Liver (tissue), 9 donors: ENCODE results near the gene GRIP1. TPM values are rescaled to one million over a fixed set of nuclear protein-coding genes. Genes with fewer than 3 reads are reported as not detected.

Source experiments
- DNase-seq: peaks from one replicate; pipeline ENCODE4 v3.0.0-alpha.2; 2017; ENCODE audit warnings: low spot score
- H3K27ac ChIP-seq, 2 donors: one replicate each; pipeline ENCODE4 v1.7.0; 2013; ENCODE audit warnings: inconsistent platforms in 2 of 2, low read length in 2 of 2, control low read depth in 1 of 2, low read depth in 1 of 2, mild to moderate bottlenecking in 1 of 2
- H3K27me3 ChIP-seq, 4 donors: one replicate each; pipeline versions ENCODE4 v1.6.1 to v1.7.0; 2013; ENCODE audit warnings: low read length in 3 of 4, inconsistent platforms in 1 of 4, mild to moderate bottlenecking in 1 of 4, moderate library complexity in 1 of 4; ENCODE audit not compliant: control insufficient read depth in 4 of 4, insufficient read depth in 4 of 4
- H3K36me3 ChIP-seq, 4 donors: one replicate each; pipeline versions ENCODE4 v1.6.1 to v1.7.0; 2013; ENCODE audit warnings: low read length in 3 of 4, mild to moderate bottlenecking in 3 of 4, low read depth in 1 of 4, moderate library complexity in 1 of 4; ENCODE audit not compliant: control insufficient read depth in 4 of 4, insufficient read depth in 3 of 4
- H3K4me1 ChIP-seq, 4 donors: one replicate each; pipeline versions ENCODE4 v1.6.1 to v1.7.0; 2013; ENCODE audit warnings: low read length in 3 of 4, mild to moderate bottlenecking in 3 of 4, moderate library complexity in 1 of 4; ENCODE audit not compliant: control insufficient read depth in 4 of 4, insufficient read depth in 4 of 4
- H3K4me3 ChIP-seq, 3 donors: one replicate each; pipeline versions ENCODE4 v1.6.1 to v1.7.0; 2013; ENCODE audit warnings: low read length in 3 of 3, control low read depth in 1 of 3, low read depth in 1 of 3, mild to moderate bottlenecking in 1 of 3
- H3K9ac ChIP-seq, 2 donors: one replicate each; pipeline ENCODE4 v1.7.0; 2013; ENCODE audit warnings: low read length in 2 of 2, mild to moderate bottlenecking in 2 of 2, moderate library complexity in 2 of 2, control low read depth in 1 of 2, low read depth in 1 of 2
- H3K9me3 ChIP-seq, 4 donors: one replicate each; pipeline versions ENCODE4 v1.6.1 to v1.7.0; 2013; ENCODE audit warnings: low read length in 3 of 4; ENCODE audit not compliant: control insufficient read depth in 4 of 4
- EGR1 ChIP-seq, 2 donors: IDR thresholded peaks; 2 replicates each; pipeline ENCODE4 v1.6.1; 2016 to 2018; ENCODE audit warnings: antibody characterized with exemption in 2 of 2, low read depth in 2 of 2
- FOXA1 ChIP-seq: IDR thresholded peaks from 2 replicates; pipeline ENCODE4 v1.6.1; 2016; ENCODE audit warnings: antibody characterized with exemption
- FOXA2 ChIP-seq: IDR thresholded peaks from 2 replicates; pipeline ENCODE4 v1.6.1; 2016; ENCODE audit warnings: antibody characterized with exemption
- GABPA ChIP-seq, 2 donors: IDR thresholded peaks in 1 of 2; conservative IDR thresholded peaks in 1 of 2; 2 replicates each; pipeline ENCODE4 v1.6.1; 2016; ENCODE audit warnings: antibody characterized with exemption in 2 of 2, mild to moderate bottlenecking in 1 of 2, moderate library complexity in 1 of 2
- HNF4A ChIP-seq, 2 donors: conservative IDR thresholded peaks; 2 replicates each; pipeline ENCODE4 v1.6.1; 2016; ENCODE audit warnings: antibody characterized with exemption in 2 of 2, mild to moderate bottlenecking in 2 of 2
- HNF4G ChIP-seq: IDR thresholded peaks from 2 replicates; pipeline ENCODE4 v1.6.1; 2016; ENCODE audit warnings: antibody characterized with exemption
- JUND ChIP-seq, 2 donors: IDR thresholded peaks; 2 replicates each; pipeline ENCODE4 v1.6.1; 2016; ENCODE audit warnings: antibody characterized with exemption in 2 of 2
- NR2F2 ChIP-seq: IDR thresholded peaks from 2 replicates; pipeline ENCODE4 v1.6.1; 2016; ENCODE audit warnings: antibody characterized with exemption
- RAD21 ChIP-seq, 2 donors: IDR thresholded peaks; 2 replicates each; pipeline ENCODE4 v1.6.1; 2016; ENCODE audit warnings: antibody characterized with exemption in 2 of 2, mild to moderate bottlenecking in 2 of 2
- RXRA ChIP-seq, 2 donors: IDR thresholded peaks; 2 replicates each; pipeline ENCODE4 v1.6.1; 2017 to 2018; ENCODE audit warnings: antibody characterized with exemption in 2 of 2, mild to moderate bottlenecking in 1 of 2
- SP1 ChIP-seq: IDR thresholded peaks from 2 replicates; pipeline ENCODE4 v1.6.1; 2018; ENCODE audit warnings: antibody characterized with exemption, mild to moderate bottlenecking
- TAF1 ChIP-seq: conservative IDR thresholded peaks from 2 replicates; pipeline ENCODE4 v1.6.1; 2016; ENCODE audit warnings: antibody characterized with exemption, mild to moderate bottlenecking
- YY1 ChIP-seq: IDR thresholded peaks from 2 replicates; pipeline ENCODE4 v1.6.1; 2016; ENCODE audit warnings: antibody characterized with exemption, mild to moderate bottlenecking
- WGBS: extraction: QIAGEN DNeasy Blood & Tissue Kit; methylation state at CpG from one replicate; pipeline ENCODE4 v1.1.7; 2013; 5-methylcytosine and 5-hydroxymethylcytosine counted together
- polyA plus RNA-seq, 2 donors: library from polyadenylated mRNA; stranded (reverse) in 1 of 2; unstranded in 1 of 2; fragments of 200-250 nt in 1 of 2; fragments of >200 nt in 1 of 2; fragmentation: Nextera tagmentation in 1 of 2; extraction: Ambion mirVana in 1 of 2; gene quantifications; one replicate each; pipeline versions ENCODE4 v1.2.1 to v1.2.3, GENCODE V29; 2013 to 2015
- total RNA-seq, 2 donors: library from RNA; depleted of rRNA; stranded (reverse); fragments of >200 nt; gene quantifications; one replicate each; pipeline ENCODE4 v1.2.3, GENCODE V29; 2014
- TF ChIP-seq, protein P1 (sequence below): fragments of 150-350 bp; IDR thresholded peaks from 2 replicates; pipeline ENCODE4 v1.5.1; 2017; ENCODE audit warnings: improper control_type of control experiment, low read depth, low read length; ENCODE audit not compliant: missing input control
- TF ChIP-seq, protein P2 (sequence below): IDR thresholded peaks from 2 replicates; pipeline ENCODE4 v1.6.1; 2016; ENCODE audit warnings: antibody characterized with exemption
- TF ChIP-seq, protein P3 (sequence below): IDR thresholded peaks from 2 replicates; pipeline ENCODE4 v1.6.1; 2016; ENCODE audit warnings: antibody characterized with exemption
- TF ChIP-seq, protein P4 (sequence below): IDR thresholded peaks from 2 replicates; pipeline ENCODE4 v1.6.1; 2016; ENCODE audit warnings: antibody characterized with exemption, mild to moderate bottlenecking
- donor health status: healthy.
- donor health status: healthy.
- donor health status: healthy.
- donor health status: healthy.
- donor health status: healthy.

GRIP1 gene
- total and polyA plus RNA-seq, 4 donors, result 0.05 to 1.5 (median 0.24) TPM

DNA sequence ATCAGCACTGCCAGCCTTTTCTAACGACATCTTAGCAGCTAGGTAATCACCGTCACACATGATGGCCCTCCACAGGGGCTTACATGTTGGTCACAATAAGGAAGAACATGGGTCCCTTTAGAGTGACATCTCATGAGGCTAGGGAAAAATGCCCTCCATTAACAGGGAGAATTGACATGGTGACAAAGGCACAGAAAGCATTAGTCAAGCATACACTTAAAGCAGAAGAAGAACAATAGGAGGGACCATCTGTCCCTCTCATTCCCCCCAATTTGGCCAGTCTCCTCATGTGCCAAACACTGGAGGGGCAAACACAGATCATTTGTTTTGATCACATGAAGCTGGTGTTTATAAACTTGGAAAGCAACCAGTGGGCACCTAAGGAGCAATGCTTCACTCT, 78.0 kb downstream of the GRIP1 start:
- Histone ChIP-seq H3K4me3 (no peak overlapping the region), H3K27ac (no peak overlapping the region), H3K4me1 (no peaks in the 10 kb centered on the region), H3K9ac (no peak overlapping the region), H3K36me3 (no peaks in the 10 kb centered on the region), H3K27me3 (peaks cover 0 to 3% (median 0%) of the 10 kb centered on the region in 4 donors), H3K9me3 (no peaks in the 10 kb centered on the region)
- TF ChIP-seq, protein P1, sequence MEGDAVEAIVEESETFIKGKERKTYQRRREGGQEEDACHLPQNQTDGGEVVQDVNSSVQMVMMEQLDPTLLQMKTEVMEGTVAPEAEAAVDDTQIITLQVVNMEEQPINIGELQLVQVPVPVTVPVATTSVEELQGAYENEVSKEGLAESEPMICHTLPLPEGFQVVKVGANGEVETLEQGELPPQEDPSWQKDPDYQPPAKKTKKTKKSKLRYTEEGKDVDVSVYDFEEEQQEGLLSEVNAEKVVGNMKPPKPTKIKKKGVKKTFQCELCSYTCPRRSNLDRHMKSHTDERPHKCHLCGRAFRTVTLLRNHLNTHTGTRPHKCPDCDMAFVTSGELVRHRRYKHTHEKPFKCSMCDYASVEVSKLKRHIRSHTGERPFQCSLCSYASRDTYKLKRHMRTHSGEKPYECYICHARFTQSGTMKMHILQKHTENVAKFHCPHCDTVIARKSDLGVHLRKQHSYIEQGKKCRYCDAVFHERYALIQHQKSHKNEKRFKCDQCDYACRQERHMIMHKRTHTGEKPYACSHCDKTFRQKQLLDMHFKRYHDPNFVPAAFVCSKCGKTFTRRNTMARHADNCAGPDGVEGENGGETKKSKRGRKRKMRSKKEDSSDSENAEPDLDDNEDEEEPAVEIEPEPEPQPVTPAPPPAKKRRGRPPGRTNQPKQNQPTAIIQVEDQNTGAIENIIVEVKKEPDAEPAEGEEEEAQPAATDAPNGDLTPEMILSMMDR, result no peak
- TF ChIP-seq TAF1 (no peak), YY1 (no peak), RAD21 (IDR thresholded peaks at IDR 0.05) (no peak), HNF4G (no peak), NR2F2 (no peak), HNF4A (conservative IDR thresholded peaks at IDR 0.05) (no peak), FOXA2 (no peak), JUND (IDR thresholded peaks at IDR 0.05) (no peak), FOXA1 (no peak), EGR1 (IDR thresholded peaks at IDR 0.05; ENCODE audit: low read depth in 2 of 2) (no peak), GABPA (IDR thresholded peaks at IDR 0.05 in 1 of 2, conservative IDR thresholded peaks at IDR 0.05 in 1 of 2) (no peak), SP1 (no peak), RXRA (IDR thresholded peaks at IDR 0.05) (no peak)
- TF ChIP-seq, protein P2, sequence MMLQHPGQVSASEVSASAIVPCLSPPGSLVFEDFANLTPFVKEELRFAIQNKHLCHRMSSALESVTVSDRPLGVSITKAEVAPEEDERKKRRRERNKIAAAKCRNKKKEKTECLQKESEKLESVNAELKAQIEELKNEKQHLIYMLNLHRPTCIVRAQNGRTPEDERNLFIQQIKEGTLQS, result no peak
- TF ChIP-seq, protein P3, sequence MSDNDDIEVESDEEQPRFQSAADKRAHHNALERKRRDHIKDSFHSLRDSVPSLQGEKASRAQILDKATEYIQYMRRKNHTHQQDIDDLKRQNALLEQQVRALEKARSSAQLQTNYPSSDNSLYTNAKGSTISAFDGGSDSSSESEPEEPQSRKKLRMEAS, result no peak
- WGBS, result 66% methylated on average over 2 of the region's 2 CpGs
- DNase-seq, result no peak

DNA sequence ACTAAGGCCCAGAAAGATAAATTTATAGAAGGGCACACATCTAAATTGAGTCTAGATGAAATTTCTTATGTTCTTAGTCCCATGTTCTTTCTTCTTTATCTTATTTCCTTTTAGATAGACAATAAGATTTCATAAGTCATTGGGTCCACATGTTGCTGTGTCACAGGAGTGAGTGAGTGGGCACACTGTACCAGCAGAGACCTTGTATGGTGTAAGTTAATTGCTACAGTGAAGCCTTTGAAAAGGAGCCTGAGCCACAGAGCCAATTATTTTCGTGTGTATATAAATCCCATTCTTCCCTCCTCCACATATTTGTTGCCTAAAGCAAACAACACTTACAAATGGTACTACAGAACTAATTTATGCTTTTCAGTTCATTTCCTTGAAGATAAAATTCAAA, 79.1 kb downstream of the GRIP1 start:
- Histone ChIP-seq H3K36me3 (no peaks in the 10 kb centered on the region), H3K27me3 (peaks cover 0 to 3% (median 0%) of the 10 kb centered on the region in 4 donors), H3K9ac (no peak overlapping the region), H3K27ac (no peak overlapping the region), H3K9me3 (no peaks in the 10 kb centered on the region), H3K4me1 (no peaks in the 10 kb centered on the region), H3K4me3 (no peak overlapping the region)
- no peak for DNase-seq
- TF ChIP-seq RXRA (IDR thresholded peaks at IDR 0.05), result no peak
- WGBS, result 47% methylated on average over 1 of the region's 1 CpG

DNA sequence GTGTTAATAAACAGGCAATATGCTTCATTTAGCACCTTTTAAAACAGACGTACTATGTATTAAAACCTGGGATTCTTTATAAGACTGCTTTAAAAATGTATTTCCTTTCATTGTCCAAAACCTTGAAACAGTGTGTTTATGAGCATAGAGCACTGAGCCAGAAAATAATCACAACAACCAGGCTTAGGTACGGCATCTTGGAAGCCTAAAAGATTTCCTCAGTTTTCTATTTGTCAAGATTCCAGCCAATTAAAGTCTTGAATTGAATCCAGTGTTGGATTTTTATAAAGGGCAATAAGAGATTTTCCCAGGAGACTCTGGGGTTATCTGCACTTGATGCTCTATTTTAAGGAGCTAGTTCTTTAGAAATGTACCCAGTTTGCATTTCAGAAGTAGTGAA, 80.3 kb downstream of the GRIP1 start:
- WGBS, result 72% methylated on average over 2 of the region's 2 CpGs
- Histone ChIP-seq H3K9me3 (no peaks in the 10 kb centered on the region), H3K27ac (no peak overlapping the region), H3K27me3 (peaks cover 0 to 3% (median 0%) of the 10 kb centered on the region in 4 donors), H3K4me3 (no peak overlapping the region), H3K4me1 (no peaks in the 10 kb centered on the region), H3K9ac (no peak overlapping the region), H3K36me3 (no peaks in the 10 kb centered on the region)
- no peak for DNase-seq
- TF ChIP-seq EGR1 (IDR thresholded peaks at IDR 0.05; ENCODE audit: low read depth in 2 of 2) (no peak), TAF1 (no peak), FOXA1 (no peak), JUND (IDR thresholded peaks at IDR 0.05) (no peak), SP1 (no peak), HNF4G (no peak), HNF4A (conservative IDR thresholded peaks at IDR 0.05) (no peak), GABPA (IDR thresholded peaks at IDR 0.05 in 1 of 2, conservative IDR thresholded peaks at IDR 0.05 in 1 of 2) (no peak), RXRA (IDR thresholded peaks at IDR 0.05) (no peak)
- TF ChIP-seq, protein P3, result no peak
- TF ChIP-seq, protein P2, result no peak
- TF ChIP-seq, protein P1, result no peak
- TF ChIP-seq, protein P4, sequence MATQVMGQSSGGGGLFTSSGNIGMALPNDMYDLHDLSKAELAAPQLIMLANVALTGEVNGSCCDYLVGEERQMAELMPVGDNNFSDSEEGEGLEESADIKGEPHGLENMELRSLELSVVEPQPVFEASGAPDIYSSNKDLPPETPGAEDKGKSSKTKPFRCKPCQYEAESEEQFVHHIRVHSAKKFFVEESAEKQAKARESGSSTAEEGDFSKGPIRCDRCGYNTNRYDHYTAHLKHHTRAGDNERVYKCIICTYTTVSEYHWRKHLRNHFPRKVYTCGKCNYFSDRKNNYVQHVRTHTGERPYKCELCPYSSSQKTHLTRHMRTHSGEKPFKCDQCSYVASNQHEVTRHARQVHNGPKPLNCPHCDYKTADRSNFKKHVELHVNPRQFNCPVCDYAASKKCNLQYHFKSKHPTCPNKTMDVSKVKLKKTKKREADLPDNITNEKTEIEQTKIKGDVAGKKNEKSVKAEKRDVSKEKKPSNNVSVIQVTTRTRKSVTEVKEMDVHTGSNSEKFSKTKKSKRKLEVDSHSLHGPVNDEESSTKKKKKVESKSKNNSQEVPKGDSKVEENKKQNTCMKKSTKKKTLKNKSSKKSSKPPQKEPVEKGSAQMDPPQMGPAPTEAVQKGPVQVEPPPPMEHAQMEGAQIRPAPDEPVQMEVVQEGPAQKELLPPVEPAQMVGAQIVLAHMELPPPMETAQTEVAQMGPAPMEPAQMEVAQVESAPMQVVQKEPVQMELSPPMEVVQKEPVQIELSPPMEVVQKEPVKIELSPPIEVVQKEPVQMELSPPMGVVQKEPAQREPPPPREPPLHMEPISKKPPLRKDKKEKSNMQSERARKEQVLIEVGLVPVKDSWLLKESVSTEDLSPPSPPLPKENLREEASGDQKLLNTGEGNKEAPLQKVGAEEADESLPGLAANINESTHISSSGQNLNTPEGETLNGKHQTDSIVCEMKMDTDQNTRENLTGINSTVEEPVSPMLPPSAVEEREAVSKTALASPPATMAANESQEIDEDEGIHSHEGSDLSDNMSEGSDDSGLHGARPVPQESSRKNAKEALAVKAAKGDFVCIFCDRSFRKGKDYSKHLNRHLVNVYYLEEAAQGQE, result no peak
